ENCODE results near the gene NUTM2D.
"Not testable (repeated sequence)": the region's sequence is repeated elsewhere in the genome, so short reads cannot be mapped to it uniquely, and the experiment has no call there.

The NUTM2D gene

DNA sequence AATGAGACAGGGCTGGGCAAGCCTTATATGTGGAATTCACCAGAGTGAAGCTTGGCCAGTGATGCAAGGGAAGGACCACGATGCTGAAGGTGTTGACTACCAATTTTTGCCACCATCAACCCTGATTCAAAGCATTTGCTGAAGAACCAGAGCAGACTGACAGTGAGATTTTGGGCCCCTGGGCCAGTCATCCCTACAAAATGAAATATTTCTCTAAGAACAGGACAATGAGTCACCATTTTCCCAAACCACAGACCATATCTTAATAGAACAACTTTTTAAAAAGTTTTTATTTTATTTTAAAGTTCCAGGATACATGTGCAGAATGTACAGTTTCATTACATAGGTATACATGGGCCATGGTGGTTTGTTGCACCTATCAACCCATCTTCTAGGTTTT lies 16.5 kb downstream of the NUTM2D start:
- DNase-seq, result not testable (repeated sequence)

DNA sequence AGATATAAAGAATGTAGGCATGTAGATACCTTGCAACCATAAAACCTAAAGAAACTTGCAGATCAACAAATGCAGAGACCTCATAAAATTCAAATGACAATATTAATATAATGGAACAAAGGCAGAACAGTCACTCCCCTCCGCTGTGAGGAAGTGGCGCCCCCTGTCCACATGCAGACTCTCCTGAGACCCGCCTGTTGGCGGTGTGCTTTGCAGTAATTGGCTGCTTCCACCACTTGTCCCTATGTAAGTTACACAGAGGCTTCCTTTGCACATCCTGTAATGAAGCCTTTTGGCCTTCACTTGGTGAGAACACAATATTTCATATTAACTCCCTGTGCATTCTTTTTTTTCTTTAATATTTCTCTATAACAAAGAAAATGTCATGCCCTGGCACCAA lies 21.6 kb downstream of the NUTM2D start:
- DNase-seq, result not testable (repeated sequence)

DNA sequence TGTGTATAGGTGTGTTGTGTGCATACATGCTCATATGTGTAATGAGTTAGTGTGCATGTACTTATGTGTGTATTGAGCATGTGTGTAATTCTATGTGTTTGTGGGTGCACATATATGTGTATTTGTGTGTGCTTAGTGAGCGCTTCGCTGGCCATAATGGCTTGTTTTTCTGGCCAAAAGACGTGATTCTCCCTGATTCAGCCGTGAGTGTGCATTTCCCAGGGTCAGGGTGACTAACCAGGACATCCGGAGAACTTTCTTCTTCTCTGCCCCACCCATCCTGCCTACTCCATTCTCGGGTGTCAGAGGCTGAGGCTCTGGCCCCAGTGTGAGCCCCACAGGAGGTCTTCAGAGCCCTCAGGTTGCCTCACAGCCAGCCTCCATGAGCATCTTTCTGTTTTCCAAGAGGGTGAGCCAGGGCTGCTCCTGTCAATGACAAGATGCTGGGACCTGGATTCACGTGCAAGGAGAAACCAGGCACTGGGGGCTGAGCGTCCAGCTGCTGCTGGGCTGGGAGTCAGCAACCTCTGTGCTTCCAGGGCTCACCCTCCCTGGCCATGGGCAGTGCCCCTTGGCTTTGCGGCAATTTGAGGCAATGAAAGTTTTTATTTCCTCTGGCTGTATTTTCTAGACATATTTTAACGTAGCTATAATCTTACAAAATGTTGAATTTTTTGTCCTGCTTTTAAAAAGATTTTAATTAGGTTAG lies 25.8 kb downstream of the NUTM2D start:
- DNase-seq, result not testable (repeated sequence)

DNA sequence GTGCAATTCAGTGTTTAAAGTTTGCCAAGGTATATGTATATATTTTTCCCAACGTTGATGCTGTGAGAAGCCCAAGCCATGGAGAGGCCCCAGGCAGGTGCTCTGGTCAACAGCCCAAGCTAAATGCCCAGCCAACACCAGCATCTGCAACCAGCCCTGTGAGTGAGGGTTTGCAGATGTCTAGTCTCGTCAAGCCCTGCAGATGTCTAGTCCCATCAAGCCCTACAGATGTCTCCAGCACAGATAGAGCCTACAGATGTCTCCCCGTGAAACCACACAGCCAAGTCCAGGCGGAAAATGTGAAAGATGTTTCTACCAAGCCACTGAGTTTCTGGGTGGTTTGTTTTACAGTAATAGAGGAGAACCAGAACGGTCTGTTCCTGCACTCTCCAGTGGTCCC lies 26.7 kb downstream of the NUTM2D start:
- DNase-seq, result not testable (repeated sequence)

DNA sequence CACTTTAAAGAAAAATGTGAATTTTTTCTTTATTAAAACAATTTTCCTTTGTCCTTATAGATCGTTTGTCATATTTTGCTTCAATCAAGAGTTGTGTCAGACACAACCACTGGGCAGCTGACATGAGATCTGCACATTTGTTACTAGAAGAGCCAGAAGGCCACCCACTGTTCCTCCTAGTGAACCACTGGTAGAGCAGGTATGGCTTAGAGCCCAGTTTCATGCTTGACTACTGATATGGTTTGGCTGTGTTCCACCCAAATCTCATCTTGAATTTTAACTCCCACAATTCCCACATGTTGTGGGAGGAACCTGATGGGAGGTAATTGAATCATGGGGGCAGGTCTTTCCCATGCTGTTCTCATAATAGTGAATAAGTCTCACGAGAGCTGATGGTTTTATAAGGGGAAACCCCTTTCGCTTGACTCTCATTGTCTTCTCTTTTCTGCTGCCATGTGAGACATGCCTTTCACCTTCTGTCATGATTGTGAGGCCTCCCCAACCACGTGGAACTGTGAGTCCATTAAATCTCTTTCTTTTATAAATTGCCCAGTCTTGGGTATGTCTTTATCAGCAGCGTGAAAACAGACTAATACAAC lies 28.3 kb downstream of the NUTM2D start:
- not testable (repeated sequence) for DNase-seq

DNA sequence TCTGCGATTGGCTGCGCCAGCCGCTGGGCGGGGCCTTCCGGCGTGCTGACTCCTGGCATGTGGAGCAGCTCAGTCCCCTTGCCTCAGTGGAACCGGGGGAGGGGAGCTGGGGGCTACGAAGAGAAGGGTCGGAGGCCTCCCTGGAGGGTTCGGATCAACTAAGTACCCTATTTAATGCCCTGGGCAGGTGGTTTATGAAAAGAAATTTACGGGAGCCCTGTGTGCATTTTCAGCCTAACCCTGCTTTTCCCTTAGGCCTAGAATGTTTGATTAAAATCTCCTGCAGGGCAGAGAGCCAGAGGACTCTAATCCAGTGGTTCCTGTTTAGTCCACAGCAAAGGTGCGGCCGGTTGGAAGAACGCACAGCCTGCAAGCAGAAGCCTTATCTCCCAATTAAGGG lies 33.8 kb downstream of the NUTM2D start:
- DNase-seq, result not testable (repeated sequence)

DNA sequence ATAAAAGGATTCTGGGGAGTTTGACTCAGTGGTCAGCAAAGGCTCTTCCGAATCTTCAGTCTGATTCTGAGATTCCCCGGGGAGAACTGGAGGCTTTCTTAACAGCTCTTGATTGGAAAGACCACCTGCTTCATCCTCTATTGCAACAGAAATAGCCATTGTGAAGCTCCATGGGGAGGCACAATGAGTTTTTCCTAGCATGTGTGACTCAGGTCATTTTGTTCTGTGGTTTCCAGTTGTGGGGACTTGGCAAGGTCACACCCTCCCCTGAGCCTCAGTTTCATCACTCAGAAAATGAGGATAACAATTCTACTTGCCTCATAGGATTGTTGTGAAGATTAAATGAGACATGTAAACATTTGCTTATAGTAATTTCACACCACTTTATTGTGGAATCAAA lies 38.7 kb downstream of the NUTM2D start:
- DNase-seq, result not testable (repeated sequence)

DNA sequence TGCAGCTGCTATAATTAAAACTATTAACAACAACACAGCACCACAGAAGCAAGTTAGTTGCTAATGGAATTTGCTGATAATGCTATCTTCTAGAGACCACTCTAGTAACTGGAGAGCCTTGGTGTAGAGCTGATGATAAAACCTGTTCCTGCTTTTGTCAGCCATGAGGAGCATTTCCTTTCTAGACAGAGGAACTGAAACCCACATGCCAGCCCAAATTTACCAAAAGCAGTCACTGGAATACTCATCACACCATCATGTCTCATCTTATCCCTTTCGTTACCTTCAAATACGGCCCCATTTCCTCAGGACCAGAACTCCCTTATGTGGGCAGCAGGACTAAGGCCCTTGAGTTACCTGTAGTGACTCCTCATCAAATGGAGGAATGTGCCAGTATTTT lies 40.9 kb downstream of the NUTM2D start:
- not testable (repeated sequence) for DNase-seq

DNA sequence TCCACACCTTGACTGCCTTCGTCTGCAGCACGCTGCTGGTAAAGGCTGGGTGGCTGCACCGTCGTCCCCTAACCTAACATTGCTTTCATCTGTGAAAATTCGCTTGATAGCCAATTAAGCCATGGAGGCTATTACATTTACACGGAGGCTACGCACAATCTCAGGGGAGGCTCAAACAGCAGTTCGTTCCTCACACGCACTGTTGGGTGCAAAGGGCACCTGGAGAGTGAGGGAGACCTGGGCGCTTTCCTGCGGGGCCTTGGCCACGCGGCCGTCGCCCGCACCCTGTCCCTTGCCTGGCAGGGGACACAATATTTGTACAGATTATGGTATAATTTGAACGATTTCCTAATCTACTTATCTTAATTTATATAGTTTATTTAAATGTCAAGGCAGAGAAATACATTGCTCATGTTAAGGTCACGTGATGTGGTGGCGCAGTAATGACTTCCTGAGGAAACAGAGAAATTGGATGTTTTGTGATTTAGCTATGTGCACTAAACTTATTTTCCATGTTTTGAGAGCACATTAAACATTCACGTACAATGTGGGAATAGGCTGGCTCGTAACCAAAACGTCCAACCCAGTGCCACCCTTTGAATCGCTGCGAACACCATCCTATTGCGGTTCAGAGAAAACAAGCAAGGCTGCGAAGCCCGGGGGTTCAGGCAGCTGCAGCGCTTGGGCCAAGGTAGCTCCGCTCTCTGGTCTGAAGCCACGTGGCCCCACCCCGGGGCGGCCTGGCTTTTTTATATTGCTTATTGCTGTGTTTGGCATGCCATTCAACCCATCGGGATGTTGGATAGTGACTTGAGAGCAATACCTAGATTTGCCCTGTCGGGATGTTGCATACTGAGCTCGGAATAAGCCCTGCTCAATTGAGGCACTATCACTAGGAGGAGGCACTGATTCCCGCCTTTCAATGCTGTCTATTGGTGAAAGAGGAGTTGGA lies 50.2 kb downstream of the NUTM2D start:
- DNase-seq, result not testable (repeated sequence)

DNA sequence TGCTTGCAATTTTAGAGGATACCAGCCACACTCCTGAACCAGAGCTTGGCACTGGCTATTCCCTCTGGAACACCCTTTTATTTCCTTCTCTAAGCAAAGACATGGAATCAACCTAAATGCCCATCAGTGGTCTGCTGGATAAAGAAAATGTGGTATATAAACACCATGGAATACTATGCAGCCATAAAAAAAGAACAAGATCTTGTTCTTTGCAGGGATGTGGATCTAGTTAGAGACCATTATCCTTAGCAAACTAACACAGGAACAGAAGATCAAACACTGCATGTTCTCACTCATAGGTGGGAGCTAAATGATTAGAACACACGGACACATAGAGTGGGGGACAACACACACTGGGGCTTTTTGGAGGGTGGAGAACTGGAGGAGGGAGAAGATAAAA lies 56.4 kb downstream of the NUTM2D start:
- DNase-seq, result not testable (repeated sequence)
